GM19467 (cell line): ENCODE results near the gene ARHGEF33.
"Not testable (repeated sequence)": the region's sequence is repeated elsewhere in the genome, so short reads cannot be mapped to it uniquely, and the experiment has no call there.

ENCODE experiments used
- ATAC-seq: cut with Tn5 transposase; IDR thresholded peaks from one replicate; pipeline ENCODE4 v1.9.1; 2021; ENCODE audit warnings: mild to moderate bottlenecking, moderate library complexity; ENCODE audit not compliant: unreplicated experiment

Gene ARHGEF33

DNA sequence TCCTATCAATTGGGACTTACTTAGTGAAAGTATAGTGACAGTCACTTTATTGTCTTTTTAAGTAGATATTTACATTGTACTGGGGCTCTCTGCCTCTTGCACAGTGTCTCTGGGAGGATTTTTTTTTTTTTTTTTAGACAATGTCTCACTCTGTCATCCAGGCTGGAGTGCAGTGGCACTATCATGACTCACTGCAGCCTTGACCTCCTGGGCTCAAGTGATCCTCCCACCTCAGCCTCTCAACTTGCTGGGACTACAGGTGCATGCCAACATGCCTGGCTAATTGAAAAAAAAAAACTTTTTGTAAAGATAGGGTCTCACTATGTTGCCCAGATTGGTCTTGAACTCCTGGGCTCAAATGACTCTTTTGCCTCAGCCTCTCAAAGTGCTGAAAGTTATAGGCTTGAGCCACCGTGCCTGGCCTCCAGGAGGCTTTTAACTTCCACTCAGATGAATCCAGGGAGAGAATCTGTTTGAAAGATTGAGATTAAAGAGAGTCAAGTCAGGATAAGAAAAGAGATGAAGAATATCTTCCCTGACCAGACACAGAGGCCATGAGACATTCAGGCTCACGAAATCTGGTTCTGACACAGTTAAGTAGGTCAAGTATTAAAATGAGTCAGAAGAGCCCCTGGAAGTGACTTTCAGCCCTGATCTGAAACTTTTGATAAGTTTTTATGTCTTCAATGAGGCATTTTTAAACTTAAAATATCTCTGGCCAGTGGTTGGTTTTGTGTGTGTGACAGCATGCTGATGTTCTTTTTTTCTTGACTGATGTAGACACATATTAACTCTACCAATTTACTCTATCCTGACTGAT lies 18.3 kb downstream of the ARHGEF33 start:
- peak; percentile 80 for ATAC-seq

DNA sequence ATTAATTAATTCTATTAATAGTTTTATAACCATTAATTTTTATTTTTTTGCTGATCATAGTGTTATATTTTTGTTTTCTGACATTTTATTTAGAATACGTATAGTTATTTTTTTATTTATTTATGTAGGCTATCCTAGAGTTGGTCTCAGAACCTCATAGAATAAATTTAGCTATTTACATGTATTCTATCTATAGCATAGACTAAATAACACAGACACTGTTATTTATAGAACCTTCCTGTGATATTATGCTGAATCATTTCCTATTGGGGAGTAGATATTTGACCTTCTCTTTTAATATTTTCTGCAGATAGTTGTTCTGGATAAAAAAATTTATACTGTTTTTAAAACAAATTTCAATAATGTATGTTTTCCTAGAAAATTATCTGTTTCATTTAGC lies 20.2 kb downstream of the ARHGEF33 start:
- no peak for ATAC-seq

DNA sequence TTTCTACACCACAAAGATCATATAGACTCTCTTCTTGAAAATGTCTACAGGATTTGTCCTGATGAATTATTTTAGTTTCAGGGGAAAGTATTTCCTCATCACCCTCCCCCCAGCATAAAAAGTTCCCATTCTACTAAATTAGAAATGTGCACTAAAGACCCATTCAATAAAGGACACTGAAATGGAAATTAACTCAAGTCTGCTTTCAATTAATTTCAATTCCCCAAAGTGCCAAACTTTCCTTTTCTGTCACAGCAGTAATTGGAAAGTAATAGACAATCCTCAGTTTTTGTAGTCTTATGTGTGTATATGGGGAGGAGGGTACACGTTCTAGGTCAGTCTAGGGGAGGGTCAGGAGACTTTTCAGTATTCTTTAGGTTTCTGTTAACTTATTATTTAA lies 21.5 kb downstream of the ARHGEF33 start:
- ATAC-seq = no peak

DNA sequence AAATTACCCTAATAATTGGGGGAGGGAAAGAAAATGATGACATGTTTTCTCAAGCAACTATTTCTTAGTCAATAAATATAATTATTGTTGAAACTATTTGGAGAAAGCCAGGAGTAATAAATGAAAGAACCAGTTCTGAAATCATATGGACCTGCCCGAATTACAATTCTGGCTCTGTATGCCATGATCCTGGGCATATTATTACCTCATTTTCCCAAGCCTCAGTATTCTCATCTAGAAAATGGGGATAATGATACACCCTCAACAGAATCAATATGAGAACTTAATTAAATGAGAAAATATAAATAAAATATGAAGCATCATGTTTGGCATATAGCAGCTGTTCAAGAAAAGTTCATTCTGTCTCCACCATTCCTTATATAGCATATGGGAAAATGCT lies 22.9 kb downstream of the ARHGEF33 start:
- ATAC-seq = no peak

DNA sequence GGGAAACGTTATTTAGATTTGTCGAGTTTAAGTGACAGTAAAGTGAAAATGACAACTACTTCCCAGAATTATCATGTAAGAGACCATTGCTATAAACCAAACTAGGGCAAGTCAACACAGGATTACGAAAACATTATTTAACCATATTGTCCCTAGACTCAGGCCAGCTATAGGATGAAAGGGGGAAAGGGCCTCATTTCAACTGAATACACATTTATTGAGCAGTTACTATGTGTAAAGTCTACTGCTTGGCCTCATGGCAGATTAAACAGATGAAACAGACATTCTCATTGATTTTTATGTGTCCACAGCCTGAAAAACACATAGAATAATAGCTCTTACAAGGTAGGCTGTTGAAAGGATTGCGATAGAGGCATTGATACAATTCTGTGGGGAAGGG lies 32.7 kb downstream of the ARHGEF33 start:
- no peak for ATAC-seq

DNA sequence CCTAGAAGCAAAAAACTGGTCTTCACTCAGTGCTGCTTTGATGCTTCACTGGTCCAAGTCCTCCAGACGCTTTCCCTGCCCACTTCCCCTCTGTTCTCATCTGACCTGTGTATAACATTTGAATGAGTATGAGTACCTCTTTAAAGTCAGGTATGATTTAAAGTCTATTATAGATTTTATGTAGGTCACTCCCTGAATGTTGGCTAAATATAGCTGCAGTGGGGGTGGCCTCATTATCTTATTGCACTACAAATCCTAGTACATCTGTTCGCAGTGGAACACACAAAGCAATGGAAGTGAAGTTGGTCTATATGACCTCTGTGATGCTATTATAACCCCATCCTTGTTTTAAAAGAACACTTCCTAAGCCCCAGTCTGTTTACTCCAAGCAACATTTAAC lies 33.2 kb downstream of the ARHGEF33 start:
- ATAC-seq = no peak

DNA sequence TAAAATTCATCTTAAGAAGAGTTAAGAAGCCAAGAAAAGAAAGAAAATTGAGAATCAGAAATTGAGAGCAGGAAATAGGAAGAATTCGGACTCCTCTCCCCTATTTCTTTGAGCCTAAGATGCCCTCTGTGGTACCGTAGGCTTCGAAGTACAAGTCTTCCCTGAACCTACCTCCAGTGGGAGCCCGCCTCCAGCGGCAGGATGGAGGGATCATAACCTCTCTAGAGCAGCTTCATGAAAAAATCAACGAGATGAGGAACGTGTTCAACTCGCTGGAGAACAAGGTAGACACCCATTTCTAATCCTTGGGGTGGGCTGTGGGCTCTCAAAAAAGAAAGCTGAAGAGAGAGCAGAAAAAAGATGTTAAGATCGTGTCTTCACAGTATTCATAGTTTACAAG lies 36.3 kb downstream of the ARHGEF33 start:
- ATAC-seq = no peak

DNA sequence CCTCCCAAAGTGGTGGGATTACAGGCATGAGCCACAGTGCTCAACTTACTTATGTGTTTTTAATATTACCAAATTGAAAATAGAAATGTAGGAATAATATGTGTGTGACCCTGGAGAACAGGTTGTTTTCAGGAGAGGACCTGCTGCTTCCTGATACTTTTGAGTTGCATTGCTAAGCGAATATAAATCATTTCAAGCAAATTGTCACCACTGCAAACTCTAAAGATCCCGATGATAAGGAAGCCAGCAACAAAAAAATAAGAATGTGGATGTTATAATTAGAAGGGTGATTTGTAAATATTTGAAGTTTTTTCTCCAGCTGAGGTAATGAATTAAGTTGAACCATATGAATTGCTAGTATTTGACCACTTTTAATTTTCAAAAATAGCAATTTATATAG lies 40.9 kb downstream of the ARHGEF33 start:
- no peak for ATAC-seq

DNA sequence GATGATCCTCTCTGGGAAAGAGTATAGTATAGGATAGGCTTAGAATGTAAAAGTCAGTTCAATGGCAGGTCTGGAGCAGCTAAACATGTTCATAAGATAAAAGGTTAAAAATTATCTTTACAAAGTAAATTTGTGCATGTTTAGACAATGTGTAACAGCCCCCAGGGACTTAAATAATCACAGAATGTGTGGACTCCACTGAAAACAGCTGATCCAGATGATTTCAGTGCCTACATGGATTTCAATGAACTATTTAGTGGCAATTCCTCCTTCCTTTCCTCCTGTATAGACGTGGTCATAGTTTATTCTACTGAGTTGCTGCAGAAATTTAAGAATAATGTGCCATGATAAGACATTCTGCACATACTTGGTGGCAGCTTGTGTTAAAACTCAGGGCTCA lies 42.9 kb downstream of the ARHGEF33 start:
- no peak for ATAC-seq

DNA sequence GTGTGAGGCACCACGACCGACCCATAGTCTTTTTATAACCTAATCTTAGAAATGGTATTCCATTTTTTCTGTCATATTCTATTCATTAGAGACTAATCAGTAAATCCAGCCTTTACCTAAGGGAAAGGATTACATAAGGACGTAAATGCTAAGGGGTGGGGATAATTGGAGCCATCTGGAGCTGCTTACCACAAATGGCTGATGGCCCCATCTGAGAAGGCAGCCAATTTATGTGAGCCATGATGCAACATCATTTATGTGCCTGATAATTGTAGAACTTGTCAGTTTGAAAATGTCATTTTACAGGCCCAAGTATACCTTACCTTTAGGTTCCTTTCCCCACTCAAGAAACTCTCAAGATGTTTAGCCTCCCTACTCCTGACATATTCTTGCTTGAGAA lies 44.0 kb downstream of the ARHGEF33 start:
- no peak for ATAC-seq

DNA sequence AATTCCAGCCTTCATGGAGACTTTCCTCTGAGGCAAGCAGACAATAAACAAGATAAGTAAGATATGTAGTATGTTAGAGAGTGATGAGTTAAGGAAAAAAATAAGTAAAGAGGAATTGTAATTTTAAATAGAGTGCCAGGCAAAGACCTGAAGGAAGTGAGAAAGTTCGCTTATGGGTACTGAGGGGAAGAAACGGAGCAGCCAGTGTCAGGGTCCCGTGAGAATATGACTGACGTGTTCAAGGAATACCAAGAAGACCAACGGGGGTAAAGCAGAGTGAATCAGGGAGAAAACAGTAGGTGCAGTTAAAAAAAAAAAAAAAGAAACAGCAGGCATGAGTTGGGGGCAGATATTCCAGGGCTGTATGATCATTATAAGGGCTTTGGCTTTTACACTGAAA lies 45.1 kb downstream of the ARHGEF33 start:
- ATAC-seq = no peak

DNA sequence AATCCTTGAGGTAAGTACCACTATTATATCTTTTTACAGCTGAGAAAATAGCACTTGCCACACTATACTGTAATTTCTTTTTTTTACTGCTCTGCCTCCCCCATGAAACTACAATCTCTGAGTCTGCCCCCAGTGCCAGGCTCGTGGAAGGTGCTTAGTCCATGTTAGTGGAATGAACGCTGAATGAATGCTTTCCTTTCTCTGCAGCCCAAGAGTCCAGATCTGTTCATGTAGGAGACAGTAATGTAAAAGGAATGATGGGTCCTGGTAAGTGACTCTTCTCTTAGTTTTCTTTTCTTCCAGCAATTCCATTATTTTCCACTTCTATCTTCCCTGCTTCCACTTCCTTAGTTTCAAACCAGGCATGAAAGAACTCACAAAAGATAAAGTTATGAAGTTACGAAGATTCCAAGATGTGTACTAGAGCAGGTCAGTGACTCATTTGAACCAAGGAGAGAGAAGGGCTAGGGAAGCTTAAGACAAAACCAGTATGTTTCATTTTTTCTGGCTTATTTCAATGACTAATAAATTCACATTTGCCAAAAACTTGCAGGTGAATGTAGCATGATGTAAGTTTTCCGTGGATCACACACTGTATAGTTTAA lies 46.0 kb downstream of the ARHGEF33 start:
- ATAC-seq = no peak

DNA sequence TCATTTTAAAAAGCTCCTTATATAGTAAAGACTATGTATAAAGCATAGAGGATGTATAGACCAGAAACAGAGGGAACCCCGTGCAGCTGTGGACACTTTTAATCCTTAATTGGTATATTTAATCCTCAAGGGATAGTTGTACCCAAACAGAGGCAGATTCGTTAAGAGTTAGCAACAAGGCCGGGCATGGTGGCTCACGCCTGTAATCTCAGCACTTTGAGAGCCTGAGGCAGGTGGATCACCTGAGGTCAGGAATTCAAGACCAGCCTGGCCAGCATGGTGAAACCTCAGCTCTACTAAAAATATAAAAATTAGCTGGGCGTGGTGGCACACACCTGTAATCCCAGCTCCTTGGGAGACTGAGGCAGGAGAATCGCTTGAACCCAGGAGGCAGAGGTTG lies 46.8 kb downstream of the ARHGEF33 start:
- not testable (repeated sequence) for ATAC-seq

DNA sequence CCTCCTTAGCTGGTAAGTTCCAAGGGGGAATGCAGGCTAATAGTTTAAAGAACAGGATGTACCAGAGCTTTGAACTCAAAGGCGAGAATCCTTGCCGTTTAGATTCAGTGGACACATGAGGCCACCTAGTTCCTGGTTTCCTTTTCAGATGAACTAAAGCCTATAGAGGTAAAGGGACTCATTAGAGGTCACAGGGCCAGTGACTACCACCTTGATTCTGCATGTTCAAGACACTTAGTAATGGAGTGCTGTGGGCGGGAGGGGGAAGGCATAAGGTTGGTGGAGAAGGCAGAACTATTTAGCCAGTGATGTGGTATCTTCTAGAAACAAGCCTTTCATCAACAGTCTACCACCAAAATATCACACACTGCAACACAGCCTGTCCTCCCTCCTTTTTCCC lies 47.9 kb downstream of the ARHGEF33 start:
- ATAC-seq = no peak

DNA sequence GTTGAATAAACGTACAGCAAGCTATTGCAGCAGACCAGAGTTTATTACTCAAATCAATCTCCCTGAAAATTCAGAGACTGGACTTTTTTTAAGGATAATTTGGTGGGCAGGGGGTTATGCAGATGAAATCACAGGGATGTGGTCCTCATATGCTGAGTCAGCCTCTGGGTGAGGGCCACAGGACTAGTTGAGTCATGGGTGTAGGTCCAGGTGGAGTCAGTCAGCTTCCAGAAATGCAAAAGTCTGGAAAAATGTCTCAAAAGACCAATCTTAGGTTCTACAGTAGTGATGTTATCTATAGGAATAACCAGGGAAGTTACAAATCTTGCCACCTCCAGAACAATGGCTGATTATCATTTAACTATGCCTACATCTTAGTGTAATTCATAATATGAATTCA lies 51.1 kb downstream of the ARHGEF33 start:
- no peak for ATAC-seq

DNA sequence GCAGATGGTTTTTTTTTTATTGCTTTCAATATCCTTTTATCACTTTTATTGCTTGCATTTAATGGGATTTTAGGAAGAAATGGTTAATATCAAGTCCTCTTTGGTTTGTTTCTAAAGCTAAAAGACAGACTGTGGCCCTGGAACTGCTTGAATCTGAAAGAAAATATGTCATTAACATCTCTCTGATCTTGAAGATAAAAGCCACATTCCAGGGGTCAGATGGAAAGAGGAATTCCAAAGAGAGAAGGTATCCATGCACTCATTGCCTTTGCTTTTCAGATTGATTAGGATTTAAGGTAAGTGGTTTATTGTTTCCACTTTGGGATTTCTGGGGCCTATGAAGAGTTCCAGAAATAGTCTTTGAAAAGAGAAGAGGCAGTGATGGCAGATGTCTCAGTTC lies 54.1 kb downstream of the ARHGEF33 start:
- ATAC-seq = no peak

DNA sequence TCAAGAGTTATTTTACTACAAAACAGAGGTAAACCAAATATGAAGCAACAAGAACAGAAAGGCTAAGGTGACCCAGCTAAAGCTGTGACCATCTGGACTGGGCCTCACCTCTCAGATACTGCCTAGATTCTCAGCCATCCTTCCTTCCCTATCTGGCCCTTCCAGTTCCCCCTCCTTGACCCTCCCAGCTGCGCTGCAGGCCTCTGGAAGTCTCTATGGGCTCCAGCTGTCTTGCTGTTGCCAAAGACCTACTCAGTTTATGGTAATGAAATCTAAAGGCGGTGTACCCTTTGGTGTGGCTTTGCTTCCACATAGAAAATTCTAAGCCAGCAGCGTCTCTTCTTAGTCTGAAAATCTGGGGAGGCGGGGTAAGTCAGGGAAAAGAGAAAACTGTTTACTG lies 55.7 kb downstream of the ARHGEF33 start:
- no peak for ATAC-seq

DNA sequence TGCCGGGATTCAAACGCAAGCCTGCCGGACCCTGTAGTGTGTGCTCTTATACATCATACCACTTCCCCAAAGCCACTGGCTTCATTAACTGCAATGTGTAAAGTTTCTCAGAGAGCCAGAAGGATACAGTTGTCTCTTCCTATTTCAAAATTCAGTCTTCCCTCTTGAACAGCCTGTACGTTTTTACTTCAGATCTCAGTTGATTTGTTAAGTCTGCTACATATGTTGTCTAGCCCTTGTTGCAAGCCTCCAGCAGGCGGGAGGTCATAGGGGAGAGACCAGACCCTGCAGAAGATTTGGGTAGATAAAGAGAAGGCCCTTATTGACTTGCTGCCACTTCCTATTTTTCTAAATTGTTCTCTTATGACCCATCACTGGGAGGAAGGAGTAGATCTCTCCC lies 56.2 kb downstream of the ARHGEF33 start:
- no peak for ATAC-seq

DNA sequence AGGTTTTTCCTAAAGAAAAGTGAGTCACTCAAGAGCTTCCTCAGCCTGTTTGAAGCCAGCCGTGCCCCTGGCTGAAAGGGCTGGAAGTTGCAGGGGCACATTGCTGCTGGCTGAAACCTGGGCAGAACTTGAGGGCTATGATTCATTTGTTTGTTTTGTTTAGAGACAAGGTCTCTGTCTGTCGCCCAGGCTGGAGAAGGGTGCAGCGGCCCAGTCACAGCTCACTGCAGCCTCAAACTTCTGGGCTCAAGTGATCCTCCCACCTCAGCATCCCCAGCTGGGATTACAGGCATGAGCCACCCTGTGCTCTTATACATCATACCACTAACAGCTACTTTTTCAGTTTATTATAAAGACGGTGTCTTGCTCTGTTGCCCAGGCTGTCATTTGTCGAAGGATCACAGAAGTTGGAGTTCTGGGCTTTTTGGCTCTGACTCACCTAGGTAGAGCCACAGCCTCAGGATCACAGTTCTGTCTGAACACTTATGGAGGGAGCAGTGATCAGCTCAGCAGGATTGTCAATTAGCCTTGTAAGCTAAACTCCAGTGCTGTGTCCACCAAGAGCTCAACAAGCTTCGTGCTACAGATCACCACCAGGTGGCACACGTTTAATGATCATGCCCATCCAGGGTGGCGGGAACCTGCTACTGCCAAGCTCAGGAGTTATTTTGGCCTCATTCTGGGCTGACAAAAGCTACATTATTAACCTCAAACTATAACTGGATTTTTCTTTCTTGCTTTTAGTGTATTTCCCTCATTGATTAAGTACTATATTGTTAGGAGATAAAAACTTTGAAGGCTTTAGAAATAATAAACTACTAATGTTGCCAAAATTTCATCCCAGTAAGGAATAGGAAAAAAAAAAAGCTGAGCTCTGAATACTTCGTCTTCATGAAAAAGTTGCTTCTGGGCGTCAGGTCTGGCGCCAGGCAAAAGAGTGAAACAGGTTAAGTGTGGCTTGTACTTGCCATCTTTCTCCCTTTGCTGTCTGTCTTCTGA lies 57.9 kb downstream of the ARHGEF33 start:
- no peak for ATAC-seq

DNA sequence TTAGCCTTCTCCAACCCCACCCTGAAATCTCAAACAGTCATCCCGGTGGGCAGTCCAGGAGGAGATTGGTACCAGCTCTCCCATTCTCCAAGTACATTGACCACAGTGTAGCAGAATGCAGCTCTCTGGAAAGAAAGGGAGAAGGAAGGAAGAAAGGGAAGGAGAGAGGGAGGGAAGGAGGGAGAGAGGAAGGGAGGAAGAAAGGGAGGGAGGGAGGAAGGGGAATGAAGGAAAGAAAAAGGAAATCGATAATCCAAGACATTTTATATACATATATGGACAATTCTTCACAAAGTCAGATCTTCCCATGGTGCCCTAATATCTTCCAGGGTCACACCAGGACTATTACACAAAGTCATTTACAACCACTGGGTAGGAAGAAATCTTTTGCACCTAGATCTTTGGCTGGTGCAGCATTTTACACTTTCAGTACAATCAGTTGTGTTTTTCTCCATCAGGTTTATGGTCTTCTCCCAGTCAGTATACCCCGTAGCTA lies 58.8 kb downstream of the ARHGEF33 start:
- ATAC-seq = no peak

DNA sequence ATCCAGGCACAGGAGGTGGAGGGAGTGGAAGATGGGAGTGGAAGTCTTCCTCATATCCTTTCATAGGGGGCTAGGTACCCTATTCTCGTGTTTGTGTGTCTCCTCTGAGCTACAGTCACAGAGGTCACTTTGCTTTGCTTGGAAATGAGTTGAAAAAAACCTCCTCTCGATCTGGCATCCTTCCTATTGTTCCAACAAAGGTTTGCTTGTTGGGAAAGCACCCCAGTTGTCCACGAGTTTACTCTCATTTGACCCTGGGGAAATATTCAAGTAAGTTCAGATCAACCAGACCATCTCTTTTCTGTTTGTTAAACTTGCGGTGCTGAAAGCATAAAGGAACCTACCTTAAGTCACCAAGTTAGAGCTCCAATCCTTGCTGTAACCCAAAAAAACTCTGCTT lies 59.3 kb downstream of the ARHGEF33 start:
- ATAC-seq = no peak
